Measurements from ENCODE around the gene SEZ6. TPM values are rescaled to one million over a fixed set of nuclear protein-coding genes. Genes with fewer than 3 reads are reported as not detected.

SEZ6 gene
- total RNA-seq: 1 to 10 TPM in 1 of 3 donors, under 1 TPM in 2; 0.33 to 1.4 (median 0.97) TPM
- not detected for total RNA-seq (2013)

GRCh38 chr17:29005936-29006511 lies at the start of gene SEZ6:
SEZ6 (minus strand) TSS chr17:29006033; CDS start chr17:29005869, 164 bp downstream.
- peaks cover 48 to 49% of the 10 kb centered on the region in 2 donors for H3K27me3 Mint-ChIP-seq (ENCODE audit: low read depth in 2 of 2)
- TF ChIP-seq CTCF (IDR thresholded peaks at IDR 0.05): no peak
- Histone ChIP-seq H3K9me3 (ENCODE audit: control insufficient read depth, insufficient read depth, low read length) (no peaks in the 10 kb centered on the region), H3K4me3 (ENCODE audit: low read length) (no peak within 1 kb of the TSS), H3K4me1 (ENCODE audit: control insufficient read depth, insufficient read depth, low read length) (peaks cover 3% of the 10 kb centered on the region), H3K27me3 (ENCODE audit: control insufficient read depth, insufficient read depth, low read length) (peaks cover 37% of the 10 kb centered on the region), H3K27ac (ENCODE audit: low read length) (no peak within 1 kb of the TSS), H3K36me3 (ENCODE audit: control insufficient read depth, insufficient read depth, low read length) (no peaks in the 10 kb centered on the region)
- peaks cover 0 to 7% of the 10 kb centered on the region in 2 donors for H3K4me1 Mint-ChIP-seq
- peak within 1 kb of the TSS; percentile 37 for H3K4me3 Mint-ChIP-seq
- DNase-seq: peak; percentile 69 to 74
- no peaks in the 10 kb centered on the region for H3K9me3 Mint-ChIP-seq
- H3K27ac Mint-ChIP-seq: no peak within 1 kb of the TSS
- ATAC-seq: peak; percentile 84 to 98 (median 95)
- intact Hi-C loops (cut with micrococcal nuclease): no loop called here
- 8% methylated on average over 43 of the region's 43 CpGs for WGBS (ENCODE audit: insufficient coverage)
- no peaks in the 10 kb centered on the region for H3K36me3 Mint-ChIP-seq

- Histone ChIP-seq H3K27me3 (ENCODE audit: control insufficient read depth, insufficient read depth, low read length) (no peaks in the 10 kb centered on the region), H3K36me3 (ENCODE audit: control insufficient read depth, insufficient read depth, low read length) (no peaks in the 10 kb centered on the region), H3K9me3 (ENCODE audit: control insufficient read depth, insufficient read depth, low read length) (no peaks in the 10 kb centered on the region), H3K4me1 (ENCODE audit: control insufficient read depth, insufficient read depth, low read length) (no peaks in the 10 kb centered on the region), H3K4me3 (ENCODE audit: low read length) (no peak overlapping the region), H3K27ac (ENCODE audit: low read length) (no peak overlapping the region)
- WGBS (ENCODE audit: insufficient coverage): 94% methylated on average over 10 of the region's 10 CpGs
- TF ChIP-seq CTCF (IDR thresholded peaks at IDR 0.05): no peak
- no peaks in the 10 kb centered on the region for H3K27me3 Mint-ChIP-seq (ENCODE audit: low read depth in 2 of 2)
- H3K9me3 Mint-ChIP-seq: no peaks in the 10 kb centered on the region
- intact Hi-C loops (cut with micrococcal nuclease): no loop called here
- no peaks in the 10 kb centered on the region for H3K4me1 Mint-ChIP-seq
- DNase-seq (no peak), ATAC-seq (no peak)
- H3K4me3 Mint-ChIP-seq: no peak overlapping the region
- H3K36me3 Mint-ChIP-seq: no peaks in the 10 kb centered on the region
- no peak overlapping the region for H3K27ac Mint-ChIP-seq
Observed at GRCh38 chr17:29054835-29055234, 49.0 kb upstream of the SEZ6 start.

GRCh38 chr17:29051731-29052130 lies 45.9 kb upstream of the SEZ6 start:
- Histone ChIP-seq H3K27ac (ENCODE audit: low read length) (no peak overlapping the region), H3K27me3 (ENCODE audit: control insufficient read depth, insufficient read depth, low read length) (no peaks in the 10 kb centered on the region), H3K4me1 (ENCODE audit: control insufficient read depth, insufficient read depth, low read length) (no peaks in the 10 kb centered on the region), H3K36me3 (ENCODE audit: control insufficient read depth, insufficient read depth, low read length) (no peaks in the 10 kb centered on the region), H3K4me3 (ENCODE audit: low read length) (no peak overlapping the region), H3K9me3 (ENCODE audit: control insufficient read depth, insufficient read depth, low read length) (no peaks in the 10 kb centered on the region)
- H3K4me1 Mint-ChIP-seq: no peaks in the 10 kb centered on the region
- H3K27ac Mint-ChIP-seq: no peak overlapping the region
- intact Hi-C loops (cut with micrococcal nuclease): no loop called here
- no peak for TF ChIP-seq CTCF (IDR thresholded peaks at IDR 0.05)
- H3K36me3 Mint-ChIP-seq: no peaks in the 10 kb centered on the region
- H3K9me3 Mint-ChIP-seq: no peaks in the 10 kb centered on the region
- DNase-seq (no peak), ATAC-seq (no peak)
- H3K4me3 Mint-ChIP-seq: no peak overlapping the region
- H3K27me3 Mint-ChIP-seq (ENCODE audit: low read depth in 2 of 2): peaks cover 0 to 4% of the 10 kb centered on the region in 2 donors
- WGBS (ENCODE audit: insufficient coverage): 83% methylated on average over 6 of the region's 6 CpGs

GRCh38 chr17:29051194-29051593 lies 45.4 kb upstream of the SEZ6 start:
- DNase-seq (no peak), ATAC-seq (no peak)
- Mint-ChIP-seq H3K36me3 (no peaks in the 10 kb centered on the region), H3K4me1 (peaks cover 0 to 3% of the 10 kb centered on the region in 2 donors), H3K27ac (no peak overlapping the region), H3K9me3 (no peaks in the 10 kb centered on the region), H3K4me3 (no peak overlapping the region), H3K27me3 (ENCODE audit: low read depth in 2 of 2) (peaks cover 0 to 4% of the 10 kb centered on the region in 2 donors)
- H3K4me3 ChIP-seq (ENCODE audit: low read length): no peak overlapping the region
- no peak overlapping the region for H3K27ac ChIP-seq (ENCODE audit: low read length)
- H3K36me3 ChIP-seq (ENCODE audit: control insufficient read depth, insufficient read depth, low read length): no peaks in the 10 kb centered on the region
- no peaks in the 10 kb centered on the region for H3K4me1 ChIP-seq (ENCODE audit: control insufficient read depth, insufficient read depth, low read length)
- no peaks in the 10 kb centered on the region for H3K27me3 ChIP-seq (ENCODE audit: control insufficient read depth, insufficient read depth, low read length)
- WGBS (ENCODE audit: insufficient coverage): 89% methylated on average over 11 of the region's 12 CpGs
- TF ChIP-seq CTCF (IDR thresholded peaks at IDR 0.05): no peak
- H3K9me3 ChIP-seq (ENCODE audit: control insufficient read depth, insufficient read depth, low read length): no peaks in the 10 kb centered on the region
- intact Hi-C loops (cut with micrococcal nuclease): no loop called here
